Sigmoid colon (tissue), 7 donors: ENCODE data around the gene RBM38. TPM values are rescaled to one million over a fixed set of nuclear protein-coding genes. Genes with fewer than 3 reads are reported as not detected.

ENCODE experiments used
- DNase-seq: peaks from one replicate; pipeline ENCODE4 v3.0.0-alpha.2; 2019
- H3K27ac ChIP-seq, 4 donors: fragments of 200-600 bp; sonication (generic); one replicate each; pipeline ENCODE4 v1.5.1; 2016 to 2019; ENCODE audit warnings: mild to moderate bottlenecking in 1 of 4
- H3K27me3 ChIP-seq, 3 donors: fragments of 200-600 bp; sonication (generic); one replicate each; pipeline ENCODE4 v1.5.1; 2019; ENCODE audit warnings: mild to moderate bottlenecking in 1 of 3
- H3K36me3 ChIP-seq, 4 donors: fragments of 200-600 bp; sonication (generic); one replicate each; pipeline ENCODE4 v1.5.1; 2016 to 2019
- H3K4me1 ChIP-seq, 4 donors: fragments of 200-600 bp; sonication (generic); one replicate each; pipeline ENCODE4 v1.5.1; 2017 to 2019
- H3K4me3 ChIP-seq, 4 donors: fragments of 200-600 bp; sonication (generic); one replicate each; pipeline ENCODE4 v1.5.1; 2017 to 2019; ENCODE audit warnings: mild to moderate bottlenecking in 2 of 4, moderate library complexity in 1 of 4
- H3K9me3 ChIP-seq, 4 donors: fragments of 200-600 bp in 3 of 4; sonication (generic) in 3 of 4; one replicate each; pipeline versions ENCODE4 v1.5.1 to v1.6.1; 2013 to 2019
- EP300 ChIP-seq, 4 donors: sonication (generic); formaldehyde crosslinking; IDR thresholded peaks; one replicate each; pipeline ENCODE4 v1.6.1; 2017; ENCODE audit warnings: antibody characterized with exemption in 4 of 4
- POLR2A ChIP-seq, 2 donors: fragments of 450-650 bp; IDR thresholded peaks; one replicate each; pipeline ENCODE4 v1.6.1; 2016; ENCODE audit warnings: antibody characterized with exemption in 2 of 2, mild to moderate bottlenecking in 2 of 2, moderate library complexity in 2 of 2
- POLR2AphosphoS5 ChIP-seq, 4 donors: sonication (generic); formaldehyde crosslinking; IDR thresholded peaks; one replicate each; pipeline ENCODE4 v1.6.1; 2017; ENCODE audit warnings: antibody characterized with exemption in 4 of 4
- WGBS, 2 donors: extraction: QIAGEN DNeasy Blood & Tissue Kit; methylation state at CpG; one replicate each; pipeline ENCODE4 v1.1.7; 2013; 5-methylcytosine and 5-hydroxymethylcytosine counted together
- intact Hi-C: fragments of 100-400 bp; cut with DNase I; formaldehyde crosslinking; loops from one replicate; pipeline ENCODE4 v1.15.1; 2023
- polyA plus RNA-seq, 3 donors: library from polyadenylated mRNA; stranded (reverse); fragments of 200-250 nt; gene quantifications; one replicate each; pipeline ENCODE4 v1.2.3, GENCODE V29; 2013
- total RNA-seq, 4 donors: library from RNA; depleted of rRNA; stranded (reverse); fragments of >200 nt; gene quantifications; one replicate each; pipeline ENCODE4 v1.1.0, GENCODE V29; 2016
- TF ChIP-seq, protein P1 (sequence below), 4 experiments: fragments of 450-650 bp in 3 of 4; fragments of 200-600 bp in 1 of 4; IDR thresholded peaks; one replicate each; pipeline ENCODE4 v1.5.1; 2016 to 2019; ENCODE audit warnings: antibody characterized with exemption in 4 of 4, mild to moderate bottlenecking in 3 of 4, moderate library complexity in 2 of 4
- donor health status: healthy with polysubstance abuse.
- donor health status: Bipolar disorder and iron deficiency.
- donor health status: healthy.

RBM38 gene
- total and polyA plus RNA-seq, 7 donors = 31.4 to 94.2 (median 59.9) TPM

DNA sequence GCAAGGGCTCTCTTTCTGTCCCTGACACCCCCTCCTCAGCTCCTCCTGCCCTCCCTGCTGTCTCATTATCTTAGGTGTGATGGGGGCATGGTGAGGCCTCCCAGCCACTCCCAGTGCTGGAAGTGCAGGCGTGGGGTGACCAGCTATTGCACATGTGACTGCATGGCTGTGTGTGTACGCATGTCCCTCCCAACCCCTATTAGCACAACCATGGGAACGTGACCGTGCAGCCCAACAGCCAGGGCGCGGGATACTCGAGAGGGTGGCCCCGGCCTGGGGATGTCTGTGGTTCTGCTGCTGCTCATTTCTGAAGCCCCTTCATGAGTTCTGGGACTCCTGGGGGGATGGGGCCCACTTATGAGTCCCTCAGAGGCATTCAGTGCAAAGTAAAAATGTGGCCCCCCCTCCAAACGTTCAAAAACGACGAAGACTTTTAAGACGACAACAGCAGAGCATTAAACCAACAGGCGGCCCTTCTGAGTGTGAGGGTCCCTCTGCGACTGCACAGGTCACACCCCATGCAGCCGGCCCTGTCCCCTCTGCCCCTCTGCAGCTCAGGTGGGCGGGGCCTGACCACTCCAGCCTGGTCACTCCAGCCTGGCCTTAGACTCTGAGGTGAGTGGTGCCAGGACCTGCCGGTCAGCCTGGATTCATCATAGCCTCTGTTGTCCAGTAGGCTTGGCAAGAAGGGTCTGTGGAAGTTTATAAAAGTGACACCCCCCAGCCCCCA lies 51.1 kb downstream of the RBM38 start:
- intact Hi-C loops = no loop called here
- DNase-seq = peak; percentile 85
- no peaks in the 10 kb centered on the region for H3K27me3 ChIP-seq
- no peak for TF ChIP-seq POLR2A (IDR thresholded peaks at IDR 0.05)
- peak in 2 of 4 donors; percentile 45 to 61 for TF ChIP-seq EP300 (IDR thresholded peaks at IDR 0.05)
- TF ChIP-seq POLR2AphosphoS5 (IDR thresholded peaks at IDR 0.05) = peak; percentile 12 to 79 (median 28)
- TF ChIP-seq, protein P1, sequence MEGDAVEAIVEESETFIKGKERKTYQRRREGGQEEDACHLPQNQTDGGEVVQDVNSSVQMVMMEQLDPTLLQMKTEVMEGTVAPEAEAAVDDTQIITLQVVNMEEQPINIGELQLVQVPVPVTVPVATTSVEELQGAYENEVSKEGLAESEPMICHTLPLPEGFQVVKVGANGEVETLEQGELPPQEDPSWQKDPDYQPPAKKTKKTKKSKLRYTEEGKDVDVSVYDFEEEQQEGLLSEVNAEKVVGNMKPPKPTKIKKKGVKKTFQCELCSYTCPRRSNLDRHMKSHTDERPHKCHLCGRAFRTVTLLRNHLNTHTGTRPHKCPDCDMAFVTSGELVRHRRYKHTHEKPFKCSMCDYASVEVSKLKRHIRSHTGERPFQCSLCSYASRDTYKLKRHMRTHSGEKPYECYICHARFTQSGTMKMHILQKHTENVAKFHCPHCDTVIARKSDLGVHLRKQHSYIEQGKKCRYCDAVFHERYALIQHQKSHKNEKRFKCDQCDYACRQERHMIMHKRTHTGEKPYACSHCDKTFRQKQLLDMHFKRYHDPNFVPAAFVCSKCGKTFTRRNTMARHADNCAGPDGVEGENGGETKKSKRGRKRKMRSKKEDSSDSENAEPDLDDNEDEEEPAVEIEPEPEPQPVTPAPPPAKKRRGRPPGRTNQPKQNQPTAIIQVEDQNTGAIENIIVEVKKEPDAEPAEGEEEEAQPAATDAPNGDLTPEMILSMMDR (IDR thresholded peaks at IDR 0.05) = no peak
- H3K36me3 ChIP-seq = no peaks in the 10 kb centered on the region
- H3K4me3 ChIP-seq = no peak overlapping the region
- H3K27ac ChIP-seq = peak overlapping the region; percentile 93 to 99 (median 95)
- 73 to 83% methylated on average over 17 of the region's 17 CpGs for WGBS, 2 donors
- peaks cover 0 to 87% (median 85%) of the 10 kb centered on the region in 4 donors for H3K4me1 ChIP-seq
- H3K9me3 ChIP-seq = no peaks in the 10 kb centered on the region

DNA sequence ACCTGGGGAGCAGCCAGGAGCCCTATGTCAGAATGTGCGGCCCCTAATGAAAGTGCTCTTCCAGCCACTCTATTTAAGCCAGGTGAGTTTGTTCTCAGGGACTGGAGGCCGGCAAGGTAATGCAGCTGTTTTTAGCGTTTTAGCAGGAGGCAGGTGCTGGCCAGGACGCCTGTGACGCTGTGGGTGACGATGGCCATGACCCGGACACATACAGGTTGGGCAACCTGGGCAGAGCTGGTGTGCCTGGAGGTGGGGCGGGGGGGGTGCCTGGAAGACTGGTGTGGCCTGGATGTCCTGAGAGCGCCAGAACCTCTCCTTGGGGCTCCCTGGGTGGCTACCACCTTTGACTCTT lies 51.7 kb downstream of the RBM38 start:
- DNase-seq = no peak
- H3K4me3 ChIP-seq = no peak overlapping the region
- 86 to 88% methylated on average over 9 of the region's 9 CpGs for WGBS, 2 donors
- H3K27ac ChIP-seq = peak overlapping the region; percentile 93 to 99 (median 95)
- peaks cover 0 to 81% (median 80%) of the 10 kb centered on the region in 4 donors for H3K4me1 ChIP-seq
- no peak for TF ChIP-seq POLR2A (IDR thresholded peaks at IDR 0.05)
- TF ChIP-seq, protein P1 (IDR thresholded peaks at IDR 0.05) = no peak
- TF ChIP-seq EP300 (IDR thresholded peaks at IDR 0.05) = no peak
- TF ChIP-seq POLR2AphosphoS5 (IDR thresholded peaks at IDR 0.05) = no peak
- no peaks in the 10 kb centered on the region for H3K9me3 ChIP-seq
- intact Hi-C loops = no loop called here
- H3K36me3 ChIP-seq = no peaks in the 10 kb centered on the region
- no peaks in the 10 kb centered on the region for H3K27me3 ChIP-seq

DNA sequence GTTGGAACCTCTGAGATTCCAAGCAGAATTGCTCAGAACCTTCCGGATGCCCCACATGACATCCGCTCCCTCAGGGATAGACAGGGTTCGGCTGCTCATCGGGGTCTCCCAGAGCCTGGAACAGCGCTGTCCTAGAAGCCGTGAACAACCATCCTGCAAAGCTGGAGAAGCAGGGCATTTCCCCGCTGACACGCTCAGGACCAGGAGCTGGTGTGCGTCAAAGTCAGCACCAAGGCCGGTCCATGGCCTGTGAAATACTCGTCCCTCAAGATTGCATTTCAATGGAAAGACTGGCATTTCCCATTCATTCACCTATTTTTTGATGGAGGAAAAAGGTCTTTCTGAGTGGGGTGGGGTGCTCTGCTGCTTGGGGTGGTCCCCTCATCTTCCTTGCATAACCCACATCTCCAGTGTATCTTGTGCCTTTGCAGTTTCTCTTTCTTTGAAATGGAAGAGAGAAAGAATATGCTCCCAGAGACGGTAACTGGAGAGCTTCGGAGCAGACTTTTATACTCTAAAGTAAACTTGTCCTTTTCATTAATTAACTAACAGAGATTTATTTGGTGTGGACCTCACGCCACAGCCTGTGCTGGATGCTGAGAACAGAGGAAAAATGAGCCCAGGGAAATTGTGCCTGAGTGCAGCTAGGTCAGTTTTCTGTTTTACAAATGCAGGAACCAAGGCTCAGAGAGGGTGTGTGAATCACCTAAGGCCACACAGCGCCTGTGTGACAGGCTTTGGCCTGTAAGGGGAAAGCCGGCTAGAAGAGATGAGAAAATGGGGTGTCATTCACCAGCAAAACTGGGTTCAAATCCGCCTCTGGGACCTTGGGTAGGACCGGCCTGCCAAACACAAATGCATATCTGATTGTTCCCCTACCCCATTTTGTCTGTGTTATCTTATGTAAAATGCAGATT lies 52.4 kb downstream of the RBM38 start:
- intact Hi-C loops = no loop called here
- H3K27ac ChIP-seq = peak overlapping the region; percentile 93 to 99 (median 95)

DNA sequence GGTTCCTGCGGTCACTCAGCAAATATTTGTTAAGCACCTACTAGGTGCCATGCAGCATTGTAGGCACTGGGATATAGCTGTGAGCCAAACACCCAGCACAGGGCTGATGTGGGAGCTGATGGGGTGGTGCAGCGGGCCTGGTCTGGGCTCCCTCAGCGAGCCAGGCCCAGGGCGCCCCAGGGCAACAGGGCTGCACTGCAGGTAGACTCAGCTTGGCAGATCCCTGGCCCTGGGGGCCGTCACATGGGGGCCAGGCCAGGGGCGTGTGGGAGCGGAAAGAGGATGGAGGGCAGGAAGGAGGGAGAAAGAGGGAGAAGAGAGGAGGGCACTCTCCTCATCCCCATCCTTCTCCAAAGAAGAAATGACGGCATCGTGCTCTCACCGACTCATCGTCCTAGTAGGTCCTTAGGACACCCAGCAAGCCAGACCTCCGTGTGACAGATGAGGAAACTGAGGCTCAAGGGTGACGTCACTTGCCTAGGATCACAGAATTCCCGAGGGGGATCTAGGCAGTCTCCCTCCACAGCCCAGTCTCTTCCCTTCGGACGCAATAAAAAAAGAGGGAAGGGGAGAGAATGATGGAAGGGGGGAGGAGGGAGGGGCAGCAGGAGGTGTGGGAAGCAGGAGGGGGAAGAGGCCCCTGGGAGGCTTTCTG lies 53.3 kb downstream of the RBM38 start:
- TF ChIP-seq POLR2AphosphoS5 (IDR thresholded peaks at IDR 0.05) (no peak), EP300 (IDR thresholded peaks at IDR 0.05) (no peak), POLR2A (IDR thresholded peaks at IDR 0.05) (no peak)
- TF ChIP-seq, protein P1 (IDR thresholded peaks at IDR 0.05) = no peak
- Histone ChIP-seq H3K27ac (peak overlapping the region; percentile 93 to 99 (median 95)), H3K4me3 (no peak overlapping the region), H3K9me3 (no peaks in the 10 kb centered on the region), H3K4me1 (peaks cover 0 to 72% (median 69%) of the 10 kb centered on the region in 4 donors), H3K36me3 (no peaks in the 10 kb centered on the region), H3K27me3 (no peaks in the 10 kb centered on the region)
- no peak for DNase-seq
- intact Hi-C loops = no loop called here
- WGBS, 2 donors = 80 to 89% methylated on average over 16 of the region's 16 CpGs

More for the DNA sequence above, 52.4 kb downstream of the RBM38 start:
- Histone ChIP-seq H3K9me3 (no peaks in the 10 kb centered on the region), H3K27me3 (no peaks in the 10 kb centered on the region), H3K36me3 (no peaks in the 10 kb centered on the region), H3K4me3 (no peak overlapping the region), H3K4me1 (peaks cover 0 to 74% (median 73%) of the 10 kb centered on the region in 4 donors)
- TF ChIP-seq POLR2A (IDR thresholded peaks at IDR 0.05) = no peak
- TF ChIP-seq POLR2AphosphoS5 (IDR thresholded peaks at IDR 0.05) = peak in 3 of 4 donors; percentile 55 to 68 (median 56)
- DNase-seq = peak; percentile 82
- WGBS, 2 donors = 85 to 87% methylated on average over 18 of the region's 18 CpGs
